ENCODE measurements around the gene NOS3.
A peak's percentile ranks its signal among the peaks of the same experiment; 100 is the strongest.
"Not testable (repeated sequence)": the region's sequence is repeated elsewhere in the genome, so short reads cannot be mapped to it uniquely, and the experiment has no call there.

The NOS3 gene

GRCh38 chr7:151018421-151019129, 27.8 kb downstream of the NOS3 start:
- DNase-seq = no peak

DNA sequence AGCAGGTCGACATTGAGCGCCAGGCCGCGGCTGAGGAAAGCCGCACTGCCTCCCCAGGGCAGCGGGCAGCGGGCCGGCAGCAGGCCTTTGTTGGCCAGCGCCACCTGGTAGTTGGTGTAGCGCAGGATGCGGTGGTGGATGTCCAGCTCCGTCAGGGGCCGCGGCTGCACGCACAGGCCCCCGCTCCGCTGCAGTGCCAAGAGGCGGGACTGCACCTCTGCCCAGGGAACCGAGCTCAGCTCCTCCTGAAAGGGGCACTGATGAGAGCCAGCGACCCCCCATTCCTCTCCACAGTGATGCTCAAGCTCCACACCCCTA, 28.3 kb downstream of the NOS3 start:
- no peak for DNase-seq

DNA sequence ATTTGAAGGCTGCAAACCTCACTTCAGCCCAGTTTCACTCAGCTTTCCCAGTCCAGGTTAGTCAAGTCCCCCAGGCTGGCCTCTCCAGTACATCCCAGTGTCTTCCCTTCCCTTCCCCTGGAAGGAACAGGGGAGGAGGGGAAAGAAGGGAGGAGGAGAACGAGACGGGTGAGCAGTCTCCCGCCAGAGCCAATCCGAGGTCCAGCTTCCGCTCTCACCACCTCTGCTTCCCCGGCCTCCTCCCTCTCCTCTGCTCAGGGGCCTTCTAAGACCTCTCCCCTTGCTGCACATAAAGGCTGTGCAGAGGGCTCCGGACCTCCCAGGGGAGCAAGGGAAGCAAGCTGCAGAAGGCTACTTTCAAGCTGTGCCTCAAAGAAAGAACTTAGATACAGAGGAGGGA, 29.4 kb downstream of the NOS3 start:
- DNase-seq = no peak

DNA sequence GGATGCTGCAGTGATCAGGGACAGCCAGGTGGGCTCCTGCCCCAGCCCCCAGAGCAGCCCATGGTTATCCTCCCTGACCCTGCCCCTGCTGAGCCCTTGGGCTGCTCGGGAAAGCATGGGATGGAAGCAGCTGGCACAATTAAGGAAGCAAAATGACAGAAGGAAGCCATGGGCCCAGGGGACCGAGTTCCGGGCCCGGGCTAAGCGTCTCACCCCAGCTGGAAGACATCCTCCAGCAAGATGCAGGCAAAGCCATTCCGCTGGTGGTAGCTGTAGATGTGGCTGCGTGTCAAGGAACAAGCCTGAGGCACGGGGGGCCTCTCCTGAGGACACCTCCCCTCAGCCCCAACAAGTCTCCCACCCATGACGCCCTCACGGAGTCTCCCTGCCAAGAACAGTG, 32.4 kb downstream of the NOS3 start:
- no peak for DNase-seq

DNA sequence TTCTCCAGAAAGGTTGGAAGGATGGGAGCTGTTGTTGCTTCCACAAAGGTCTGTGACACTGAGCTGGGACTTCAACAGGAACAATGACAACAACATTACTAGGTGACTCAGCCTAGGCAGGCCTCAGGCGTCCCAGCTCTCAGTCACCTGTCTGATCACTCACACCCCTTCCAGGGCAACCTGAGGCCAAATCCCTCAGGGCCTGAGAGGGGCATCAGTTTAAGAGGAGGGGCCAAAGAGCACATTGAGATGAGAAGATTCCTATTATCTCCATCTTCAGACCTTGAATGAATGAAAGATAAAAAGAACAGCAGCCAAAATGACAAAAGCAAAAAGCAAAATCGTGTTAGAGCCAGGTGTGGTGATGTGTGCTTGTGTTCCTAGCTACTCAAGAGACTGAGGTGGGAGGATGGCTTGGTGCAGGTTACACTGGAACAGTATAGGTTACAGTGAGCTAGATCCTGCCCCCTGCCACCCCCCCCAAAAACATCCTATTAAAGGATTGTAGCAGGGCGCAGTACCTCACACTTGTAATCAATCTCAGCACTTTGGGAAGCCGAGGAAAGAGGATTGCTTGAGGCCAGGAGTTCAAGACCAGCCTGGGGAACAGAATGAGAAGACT, 33.7 kb downstream of the NOS3 start, which contains the start of gene ATG9B:
TSS of gene ATG9B (minus strand) at position 60 of the 622 bp plus-strand sequence. CDS start 71 bp downstream, outside the sequence.
- no peak for DNase-seq

- no peak for DNase-seq
Measured at GRCh38 chr7:151025924-151026671, 35.3 kb downstream of the NOS3 start.

DNA sequence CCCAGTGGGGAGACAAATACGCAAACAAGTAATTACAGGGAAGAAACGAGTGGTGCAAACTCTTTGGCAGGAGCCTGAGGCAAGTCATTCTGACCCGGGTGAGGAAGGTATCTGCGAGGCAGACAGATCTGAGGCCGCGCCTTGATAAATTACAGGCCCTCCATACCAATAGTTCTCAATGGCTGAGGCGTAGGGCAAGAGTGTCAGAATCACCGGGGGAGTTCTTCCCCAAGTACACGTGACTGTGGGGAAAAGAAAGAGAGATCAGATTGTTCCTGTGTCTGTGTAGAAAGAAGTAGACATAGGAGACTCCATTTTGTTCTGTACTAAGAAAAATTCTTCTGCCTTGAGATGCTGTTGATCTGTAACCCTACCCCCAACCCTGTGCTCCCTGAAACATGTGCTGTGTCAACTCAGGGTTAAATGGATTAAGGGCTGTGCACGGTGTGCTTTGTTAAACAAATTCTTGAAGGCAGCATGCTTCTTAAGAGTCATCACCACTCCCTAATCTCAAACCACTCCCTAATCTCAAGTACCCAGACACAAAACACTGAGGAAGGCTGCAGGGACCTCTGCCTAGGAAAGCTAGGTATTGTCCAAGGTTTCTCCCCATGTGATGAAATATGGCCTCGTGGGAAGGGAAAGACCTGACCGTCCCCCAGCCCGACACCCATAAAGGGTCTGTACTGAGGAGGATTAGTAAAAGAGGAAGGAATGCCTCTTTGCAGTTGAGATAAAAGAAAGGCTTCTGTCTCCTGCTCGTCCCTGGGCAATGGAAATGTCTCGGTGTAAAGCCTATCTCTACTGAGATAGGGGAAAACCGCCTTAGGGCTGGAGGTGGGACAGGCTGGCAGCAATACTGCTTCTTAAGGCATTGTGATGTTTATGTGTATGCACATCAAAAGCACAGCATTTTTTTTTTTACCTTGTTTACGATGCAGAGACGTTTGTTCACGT, 36.2 kb downstream of the NOS3 start:
- DNase-seq = not testable (repeated sequence)

GRCh38 chr7:151027728-151028130, 36.9 kb downstream of the NOS3 start:
- DNase-seq = not testable (repeated sequence)

DNA sequence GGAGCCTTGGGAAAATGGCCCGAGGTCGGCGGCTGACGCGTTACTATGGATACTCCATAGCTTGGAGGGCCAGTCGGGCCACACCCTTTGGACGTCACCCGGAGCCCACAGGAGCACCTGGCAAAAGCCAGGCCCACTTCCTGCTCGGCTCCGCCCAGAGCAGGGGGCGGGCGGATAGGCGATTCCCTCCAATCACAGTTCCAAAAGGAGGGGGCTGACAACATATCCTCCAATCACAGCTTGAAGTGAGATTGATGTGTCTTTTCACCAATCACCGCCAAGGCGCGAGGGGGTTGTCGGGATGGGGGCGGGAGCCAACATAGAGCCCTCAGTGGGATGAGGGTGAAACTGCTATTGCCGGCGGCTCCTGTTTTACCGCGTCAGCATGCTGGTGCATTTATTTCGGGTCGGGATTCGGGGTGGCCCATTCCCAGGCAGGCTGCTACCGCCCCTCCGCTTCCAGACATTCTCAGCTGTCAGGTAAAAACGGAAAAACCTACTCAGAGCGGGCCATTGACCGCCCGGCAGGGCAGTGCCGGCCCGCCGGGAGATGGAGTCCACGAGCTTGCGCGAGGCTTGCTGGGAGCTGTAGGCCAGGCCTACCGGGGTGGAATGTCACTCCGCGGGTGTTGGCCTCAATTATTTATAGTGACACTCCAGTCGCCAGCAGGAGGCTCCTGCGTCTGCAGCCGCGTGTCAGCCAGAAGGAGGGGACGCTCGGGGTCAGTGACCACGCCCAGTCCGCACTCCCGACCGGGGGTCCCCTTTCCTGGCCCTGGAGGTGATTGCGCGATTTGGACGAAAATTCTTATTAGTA, 37.5 kb downstream of the NOS3 start, which contains the start of gene ABCB8:
TSS of gene ABCB8 (plus strand) at position 320 of the 817 bp plus-strand sequence. CDS start at position 386, 66 bp downstream.
- peak; percentile 99 for DNase-seq

GRCh38 chr7:151028948-151029501, 38.2 kb downstream of the NOS3 start:
- DNase-seq = no peak

DNA sequence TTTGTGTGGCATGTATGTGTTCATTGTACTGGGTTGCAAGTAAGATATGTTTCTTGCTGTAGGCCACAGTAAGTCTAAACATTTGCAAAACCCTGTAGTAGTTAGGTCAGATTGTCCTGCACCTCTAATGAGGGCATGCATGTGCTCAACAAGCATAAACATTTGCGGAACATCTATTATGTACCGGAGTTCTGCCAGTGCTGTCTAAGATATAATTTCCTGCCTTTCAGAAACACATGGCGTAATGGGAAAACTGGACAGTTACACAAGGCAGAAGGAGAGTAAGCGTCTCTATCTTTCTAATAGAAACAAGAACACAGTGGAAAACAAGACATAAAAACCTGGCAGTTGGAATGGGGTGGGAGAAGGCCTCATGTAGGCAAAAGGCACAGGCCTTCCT, 40.2 kb downstream of the NOS3 start:
- DNase-seq = no peak

GRCh38 chr7:151032936-151033863, 42.4 kb downstream of the NOS3 start:
- no peak for DNase-seq

DNA sequence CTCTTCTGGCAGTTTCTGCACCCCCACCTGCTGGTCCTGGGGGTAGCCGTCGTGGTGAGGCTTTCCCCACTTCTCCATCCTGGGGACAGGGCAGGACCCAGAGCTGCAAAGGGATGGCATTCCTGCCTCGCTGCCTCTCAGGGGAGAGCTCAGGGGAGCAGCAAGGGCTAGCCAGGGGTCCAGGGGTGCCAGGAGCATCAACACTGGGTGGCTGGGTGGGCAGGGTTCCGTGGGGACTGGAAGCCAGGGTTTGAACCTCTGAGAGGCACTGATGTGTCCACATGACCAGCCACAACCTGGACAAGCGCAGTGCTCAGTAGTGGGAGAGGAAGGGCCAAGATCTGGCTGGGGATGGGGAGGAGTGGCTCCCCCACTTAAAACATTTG, 43.0 kb downstream of the NOS3 start:
- no peak for DNase-seq

DNA sequence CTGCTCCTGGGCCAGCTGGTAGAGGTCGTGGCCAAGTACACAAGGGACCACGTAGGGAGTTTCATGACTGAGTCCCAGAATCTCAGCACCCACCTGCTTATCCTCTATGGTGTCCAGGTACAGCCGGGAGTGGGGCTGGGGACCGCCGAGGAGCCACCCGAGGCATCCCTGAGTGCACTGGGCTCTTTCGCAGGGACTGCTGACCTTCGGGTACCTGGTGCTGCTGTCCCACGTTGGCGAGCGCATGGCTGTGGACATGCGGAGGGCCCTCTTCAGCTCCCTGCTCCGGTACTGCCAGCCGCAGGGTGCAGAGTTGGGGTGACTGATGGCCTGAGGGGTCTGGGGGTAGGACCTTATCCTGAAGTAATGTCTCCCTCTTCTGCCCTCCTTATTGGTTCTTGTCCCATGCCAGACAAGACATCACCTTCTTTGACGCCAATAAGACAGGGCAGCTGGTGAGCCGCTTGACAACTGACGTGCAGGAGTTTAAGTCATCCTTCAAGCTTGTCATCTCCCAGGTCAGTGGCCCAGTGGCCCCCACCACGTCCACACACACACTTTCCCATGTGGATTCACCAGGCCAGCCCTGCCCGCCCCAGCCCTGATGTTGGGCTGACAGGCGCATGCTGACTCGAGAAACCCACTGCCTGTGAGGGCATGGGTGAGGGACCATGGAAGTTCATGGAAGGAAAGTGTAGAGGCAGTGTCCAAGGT, 43.7 kb downstream of the NOS3 start:
- DNase-seq = no peak

GRCh38 chr7:151035026-151035717, 44.4 kb downstream of the NOS3 start:
- no peak for DNase-seq

DNA sequence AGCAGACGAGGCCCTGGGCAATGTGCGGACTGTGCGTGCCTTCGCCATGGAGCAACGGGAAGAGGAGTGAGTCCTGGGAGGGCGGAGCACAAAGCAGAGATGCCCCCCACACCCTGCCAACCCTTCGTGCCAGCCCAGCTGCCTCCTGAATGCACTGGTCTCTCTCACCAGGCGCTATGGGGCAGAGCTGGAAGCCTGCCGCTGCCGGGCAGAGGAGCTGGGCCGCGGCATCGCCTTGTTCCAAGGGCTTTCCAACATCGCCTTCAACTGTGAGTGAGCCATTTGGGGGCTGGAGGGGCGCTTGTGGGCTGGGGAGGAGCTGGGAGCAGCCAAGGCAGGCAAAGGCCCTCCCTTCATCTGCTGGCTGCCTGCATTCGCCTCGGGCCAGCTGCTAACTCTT, 45.1 kb downstream of the NOS3 start:
- no peak for DNase-seq

GRCh38 chr7:151038951-151039849, 48.4 kb downstream of the NOS3 start:
- peak; percentile 59 for DNase-seq

Data from CD4-positive, alpha-beta T cell treated with Interleukin-4 for 4 hours (primary cell).